Ascending aorta (tissue), 2 donors: ENCODE data around the gene LRR1. TPM values are rescaled to one million over a fixed set of nuclear protein-coding genes. Genes with fewer than 3 reads are reported as not detected.

Experiments used
- DNase-seq, 2 donors: peaks; one replicate each; pipeline ENCODE4 v3.0.0-alpha.2; 2019; ENCODE audit warnings: low spot score in 2 of 2
- H3K27ac ChIP-seq, 2 donors: fragments of 200-600 bp; sonication (generic); one replicate each; pipeline ENCODE4 v1.5.1; 2016 to 2017; ENCODE audit warnings: mild to moderate bottlenecking in 1 of 2
- H3K27me3 ChIP-seq: fragments of 200-600 bp; sonication (generic); one replicate; pipeline ENCODE4 v1.5.1; 2017
- H3K36me3 ChIP-seq, 2 donors: fragments of 200-600 bp; sonication (generic); one replicate each; pipeline ENCODE4 v1.5.1; 2016
- H3K4me1 ChIP-seq, 2 donors: fragments of 200-600 bp; sonication (generic); one replicate each; pipeline ENCODE4 v1.5.1; 2016 to 2017; ENCODE audit warnings: mild to moderate bottlenecking in 1 of 2
- H3K4me3 ChIP-seq, 2 donors: fragments of 200-600 bp; sonication (generic); one replicate each; pipeline ENCODE4 v1.5.1; 2016 to 2017; ENCODE audit warnings: mild to moderate bottlenecking in 1 of 2
- H3K9me3 ChIP-seq, 2 donors: fragments of 200-600 bp; sonication (generic); one replicate each; pipeline ENCODE4 v1.5.1; 2016
- CTCF ChIP-seq, 3 experiments: fragments of 200-600 bp in 2 of 3; fragments of 450-650 bp in 1 of 3; sonication (generic) in 2 of 3; IDR thresholded peaks; one replicate each; pipeline ENCODE4 v1.5.1; 2016 to 2019; ENCODE audit warnings: antibody characterized with exemption in 3 of 3, mild to moderate bottlenecking in 1 of 3, moderate library complexity in 1 of 3
- intact Hi-C: fragments of 100-400 bp; cut with DNase I; formaldehyde crosslinking; loops from one replicate; pipeline ENCODE4 v1.15.1; 2023
- total RNA-seq: library from RNA; depleted of rRNA; stranded (reverse); fragments of >200 nt; gene quantifications from one replicate; pipeline ENCODE4 v1.1.0, GENCODE V29; 2016

The LRR1 gene
- total RNA-seq, 1 donor from 2014 or later, result not detected

- no peak for DNase-seq
- TF ChIP-seq CTCF (IDR thresholded peaks at IDR 0.05), result no peak
- intact Hi-C loops, result no loop called here
- H3K36me3 ChIP-seq, result peaks cover 11 to 22% of the 10 kb centered on the region in 2 donors
- H3K9me3 ChIP-seq, result no peaks in the 10 kb centered on the region
- H3K4me3 ChIP-seq, result no peak overlapping the region
- no peaks in the 10 kb centered on the region for H3K27me3 ChIP-seq
- H3K27ac ChIP-seq, result no peak overlapping the region
- H3K4me1 ChIP-seq, result no peaks in the 10 kb centered on the region
These were observed 24.7 kb upstream of the LRR1 start for GRCh38 chr14:49574038-49574437.

- Histone ChIP-seq H3K4me1 (no peaks in the 10 kb centered on the region), H3K36me3 (peaks cover 16 to 37% of the 10 kb centered on the region in 2 donors), H3K27me3 (no peaks in the 10 kb centered on the region), H3K9me3 (no peaks in the 10 kb centered on the region), H3K4me3 (no peak overlapping the region), H3K27ac (no peak overlapping the region)
- DNase-seq, result no peak
- TF ChIP-seq CTCF (IDR thresholded peaks at IDR 0.05), result no peak
- intact Hi-C loops, result no loop called here
These were observed 20.6 kb upstream of the LRR1 start for GRCh38 chr14:49578141-49578540.

GRCh38 chr14:49579841-49580240 lies 18.9 kb upstream of the LRR1 start:
- Histone ChIP-seq H3K9me3 (no peaks in the 10 kb centered on the region), H3K4me1 (peaks cover under 1 to 10% of the 10 kb centered on the region in 2 donors), H3K36me3 (peaks cover 26 to 49% of the 10 kb centered on the region in 2 donors), H3K27ac (no peak overlapping the region), H3K4me3 (no peak overlapping the region), H3K27me3 (no peaks in the 10 kb centered on the region)
- no peak for TF ChIP-seq CTCF (IDR thresholded peaks at IDR 0.05)
- DNase-seq, result no peak
- intact Hi-C loops, result no loop called here

- DNase-seq, result no peak
- Histone ChIP-seq H3K4me1 (peaks cover 4 to 16% of the 10 kb centered on the region in 2 donors), H3K27ac (no peak overlapping the region), H3K4me3 (no peak overlapping the region), H3K9me3 (no peaks in the 10 kb centered on the region), H3K36me3 (peaks cover 20 to 37% of the 10 kb centered on the region in 2 donors), H3K27me3 (no peaks in the 10 kb centered on the region)
- intact Hi-C loops, result no loop called here
- no peak for TF ChIP-seq CTCF (IDR thresholded peaks at IDR 0.05)
These were observed 17.3 kb upstream of the LRR1 start for GRCh38 chr14:49581209-49582112.

GRCh38 chr14:49582113-49582977 lies 16.4 kb upstream of the LRR1 start:
- Histone ChIP-seq H3K36me3 (peaks cover 15 to 28% of the 10 kb centered on the region in 2 donors), H3K27me3 (no peaks in the 10 kb centered on the region), H3K27ac (no peak overlapping the region), H3K4me1 (peaks cover 4 to 16% of the 10 kb centered on the region in 2 donors), H3K4me3 (no peak overlapping the region), H3K9me3 (no peaks in the 10 kb centered on the region)
- no peak for DNase-seq
- TF ChIP-seq CTCF (IDR thresholded peaks at IDR 0.05), result no peak
- intact Hi-C loops, result no loop called here
